ENCODE data around the gene LMOD3. TPM values are rescaled to one million over a fixed set of nuclear protein-coding genes. Genes with fewer than 3 reads are reported as not detected.

LMOD3 gene
- total RNA-seq, 1 donor from 2014 or later, result not detected

GRCh38 chr3:69094467-69095205, 27.8 kb downstream of the LMOD3 start:
- ATAC-seq, result no peak
- no peak for DNase-seq (ENCODE audit: low spot score)

GRCh38 chr3:69092030-69092516, 30.3 kb downstream of the LMOD3 start:
- no peak for DNase-seq (ENCODE audit: low spot score)
- ATAC-seq, result peak; percentile 29

GRCh38 chr3:69091389-69092029, 30.9 kb downstream of the LMOD3 start:
- DNase-seq (ENCODE audit: low spot score), result no peak
- ATAC-seq, result peak; percentile 62

- DNase-seq (ENCODE audit: low spot score), result no peak
- no peak for ATAC-seq
Measured at GRCh38 chr3:69090021-69090420, 32.4 kb downstream of the LMOD3 start.

GRCh38 chr3:69088063-69088462, 34.3 kb downstream of the LMOD3 start:
- DNase-seq (ENCODE audit: low spot score), result no peak
- no peak for ATAC-seq

- DNase-seq (ENCODE audit: low spot score) (no peak), ATAC-seq (no peak)
Measured at GRCh38 chr3:69087030-69087791, 35.2 kb downstream of the LMOD3 start.

- DNase-seq (ENCODE audit: low spot score) (peak; percentile 82), ATAC-seq (peak; percentile 63)
Measured at GRCh38 chr3:69085833-69086722, 36.3 kb downstream of the LMOD3 start.

GRCh38 chr3:69085168-69085832, 37.1 kb downstream of the LMOD3 start:
- DNase-seq (ENCODE audit: low spot score) (peak; percentile 56), ATAC-seq (peak; percentile 53)

GRCh38 chr3:69084326-69085167, 37.8 kb downstream of the LMOD3 start, which contains the start of gene ARL6IP5:
Gene ARL6IP5, plus strand, starts transcription at chr3:69084937. Its CDS starts 111 bp downstream, at chr3:69085048.
- DNase-seq (ENCODE audit: low spot score) (peak; percentile 94), ATAC-seq (peak; percentile 75)

- no peak for ATAC-seq
- no peak for DNase-seq (ENCODE audit: low spot score)
Measured at GRCh38 chr3:69082805-69083204, 39.6 kb downstream of the LMOD3 start.

GRCh38 chr3:69082361-69082760, 40.0 kb downstream of the LMOD3 start:
- ATAC-seq (no peak), DNase-seq (ENCODE audit: low spot score) (no peak)

GRCh38 chr3:69081583-69082262, 40.7 kb downstream of the LMOD3 start:
- no peak for DNase-seq (ENCODE audit: low spot score)
- no peak for ATAC-seq

- peak; percentile 91 for DNase-seq (ENCODE audit: low spot score)
- ATAC-seq, result peak; percentile 90
Measured at GRCh38 chr3:69080233-69080920, 42.0 kb downstream of the LMOD3 start, which contains the start of gene UBA3. Gene UBA3, minus strand, starts transcription at chr3:69080365. Its CDS starts 12 bp downstream, at chr3:69080353.

GRCh38 chr3:69079269-69080159, 42.9 kb downstream of the LMOD3 start:
- no peak for DNase-seq (ENCODE audit: low spot score)

GRCh38 chr3:69072928-69073327, 49.5 kb downstream of the LMOD3 start:
- DNase-seq (ENCODE audit: low spot score), result no peak
- ATAC-seq, result no peak

More at GRCh38 chr3:69079269-69080159, 42.9 kb downstream of the LMOD3 start:
- peak; percentile 56 for ATAC-seq

- DNase-seq (ENCODE audit: low spot score) (no peak), ATAC-seq (no peak)
Measured at GRCh38 chr3:69066121-69066520, 56.3 kb downstream of the LMOD3 start.
